HG02943 (cell line): ENCODE measurements around the gene LIN7C.

Experiments used
- ATAC-seq: cut with Tn5 transposase; IDR thresholded peaks from one replicate; pipeline ENCODE4 v1.9.1; 2021; ENCODE audit warnings: mild to moderate bottlenecking, low read depth, moderate library complexity; ENCODE audit not compliant: unreplicated experiment

LIN7C gene

DNA sequence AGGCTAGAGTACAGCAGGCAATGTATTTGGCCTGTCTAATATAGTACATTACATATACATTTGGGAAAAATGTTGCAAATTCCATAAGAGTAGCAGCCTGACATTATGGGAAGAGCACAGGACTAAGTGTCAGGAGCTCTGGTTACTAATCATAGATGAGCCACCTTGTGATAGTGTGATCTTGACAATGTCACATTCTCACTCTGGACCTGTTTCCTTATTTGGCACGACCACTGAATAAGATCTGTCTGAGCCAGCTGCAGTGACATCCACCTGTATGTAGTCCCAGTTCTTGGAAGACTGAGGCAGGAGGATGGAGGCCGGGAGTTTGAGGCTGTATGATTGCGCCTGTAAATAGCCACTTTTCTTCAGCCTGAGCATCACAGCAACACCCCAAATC, 5.7 kb upstream of the LIN7C start:
- ATAC-seq = no peak

DNA sequence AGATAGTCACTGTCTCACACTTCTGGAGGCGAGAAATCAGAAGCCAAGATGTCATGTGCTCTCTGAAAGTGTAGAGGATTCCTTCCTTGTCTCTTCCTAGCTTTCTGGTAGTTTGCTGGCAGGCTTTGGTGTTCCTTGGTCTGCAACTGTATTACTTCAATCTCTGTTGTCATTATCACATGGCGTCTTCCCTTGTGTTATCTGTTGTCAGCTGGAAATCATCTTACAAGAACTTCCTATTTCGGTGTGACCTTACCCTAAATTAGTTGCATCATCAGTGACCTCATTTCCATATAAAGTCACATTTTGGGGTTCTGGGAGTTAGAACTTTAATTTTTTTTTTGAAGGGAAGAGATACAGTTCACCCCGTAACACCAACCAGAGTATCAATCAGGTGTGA, 3.3 kb upstream of the LIN7C start:
- ATAC-seq = no peak

DNA sequence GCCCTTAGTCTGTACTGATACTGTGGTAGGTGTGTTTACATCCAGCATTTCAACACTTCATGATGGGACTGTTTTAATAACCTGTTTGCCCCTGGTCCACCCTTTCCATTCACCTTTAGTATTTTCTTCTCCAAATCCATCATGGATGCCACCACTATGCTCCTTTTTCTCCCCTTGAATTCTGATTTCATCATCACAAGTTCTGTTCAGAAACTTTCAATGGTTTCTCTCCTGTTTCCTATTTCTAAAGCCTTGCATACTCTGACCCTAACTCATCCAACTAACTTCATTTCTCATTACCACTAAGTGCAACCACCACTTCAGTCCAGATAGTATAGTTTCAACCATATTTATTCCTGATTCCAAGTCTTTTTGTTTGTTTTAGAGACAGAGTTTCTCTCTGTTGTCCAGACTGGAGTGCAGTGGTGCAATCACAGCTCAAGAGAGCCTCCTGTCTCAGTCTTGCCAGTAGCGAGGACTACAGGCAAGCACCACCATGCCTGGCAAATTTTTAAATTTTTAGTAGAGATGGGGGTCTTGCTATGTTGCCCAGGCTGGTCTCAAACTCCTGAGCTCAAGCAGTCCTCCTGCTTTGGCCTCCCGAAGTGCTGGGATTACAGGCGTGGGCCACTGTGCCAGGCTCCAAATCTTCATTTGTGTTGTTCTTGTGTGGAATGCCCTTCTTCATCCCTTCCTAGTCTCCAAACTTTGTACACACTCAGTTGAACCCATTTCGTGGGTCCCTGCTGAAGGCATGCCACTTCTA, 1.2 kb upstream of the LIN7C start:
- no peak for ATAC-seq

DNA sequence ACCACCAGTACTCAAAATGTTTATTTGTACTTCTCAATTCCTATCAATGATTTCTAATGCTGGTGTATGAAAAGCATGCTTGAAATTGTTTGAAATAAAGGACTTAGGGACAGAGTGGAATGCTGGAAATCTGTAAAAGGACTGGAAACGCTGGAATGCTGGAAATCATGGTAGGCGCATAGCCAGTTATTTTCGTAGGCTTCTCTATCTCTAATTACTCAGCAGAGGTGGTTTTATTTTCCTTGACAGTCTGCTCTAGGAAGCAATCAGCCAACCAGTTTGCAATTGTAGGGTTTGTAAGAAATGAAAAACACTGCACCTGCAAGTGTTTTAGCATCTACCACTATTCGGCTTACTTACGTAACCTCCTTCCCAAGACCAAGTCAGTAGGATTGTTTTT, 788 bp downstream of the LIN7C start:
- ATAC-seq = peak; percentile 5

DNA sequence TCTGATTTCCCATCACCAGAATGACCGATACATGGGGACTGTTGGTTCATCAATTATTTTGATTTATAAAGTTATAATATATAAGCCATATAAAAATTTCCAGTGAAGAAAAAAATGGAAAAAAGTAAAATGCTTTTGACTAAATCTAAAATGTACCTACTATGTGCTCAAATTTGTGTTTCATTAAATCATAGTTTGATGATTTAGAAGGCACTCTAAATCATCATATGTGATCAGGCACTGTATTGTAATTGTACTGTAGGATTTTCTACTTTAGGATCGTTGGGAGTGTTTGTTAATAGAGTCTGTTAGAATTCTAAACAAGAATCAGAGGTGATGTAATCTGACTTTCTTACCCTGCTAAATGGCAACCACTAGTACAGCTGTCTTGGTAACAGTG, 2.4 kb downstream of the LIN7C start:
- ATAC-seq = no peak

DNA sequence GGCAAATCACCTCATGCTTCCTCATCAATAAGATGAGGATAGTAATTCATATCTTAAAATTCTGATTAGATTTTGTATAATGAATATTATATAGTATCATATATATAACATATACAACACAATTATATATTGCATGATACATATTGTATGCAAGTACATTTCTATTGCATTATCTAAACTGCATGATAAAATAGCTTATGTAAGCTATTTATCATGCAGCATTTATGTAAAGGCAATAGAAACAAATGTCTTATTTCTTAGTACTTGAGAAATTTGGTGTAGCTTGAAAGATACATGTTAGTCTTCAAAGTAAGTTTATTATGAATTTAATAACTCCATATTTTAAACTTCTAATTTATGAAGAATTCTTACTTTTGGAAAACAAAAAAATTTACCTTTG, 5.5 kb downstream of the LIN7C start:
- ATAC-seq = no peak

DNA sequence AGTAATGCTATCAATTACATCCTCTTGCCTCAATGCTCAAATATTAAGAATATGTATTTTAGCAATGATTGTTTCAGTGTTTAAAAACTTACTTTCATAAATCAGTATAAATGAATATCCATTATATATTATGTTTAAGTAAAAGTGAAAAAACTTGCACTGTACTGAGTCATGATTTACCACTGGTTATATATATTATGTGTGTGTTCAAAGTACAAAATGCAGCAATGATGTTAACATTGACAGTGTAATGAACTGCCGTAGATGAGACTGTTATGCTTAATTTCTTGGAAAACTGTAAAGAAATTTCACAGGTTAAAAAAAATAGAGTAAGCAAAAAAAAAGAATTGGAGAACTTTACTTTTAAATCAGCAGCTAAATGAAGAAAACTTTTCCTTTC, 8.7 kb downstream of the LIN7C start:
- ATAC-seq = no peak

DNA sequence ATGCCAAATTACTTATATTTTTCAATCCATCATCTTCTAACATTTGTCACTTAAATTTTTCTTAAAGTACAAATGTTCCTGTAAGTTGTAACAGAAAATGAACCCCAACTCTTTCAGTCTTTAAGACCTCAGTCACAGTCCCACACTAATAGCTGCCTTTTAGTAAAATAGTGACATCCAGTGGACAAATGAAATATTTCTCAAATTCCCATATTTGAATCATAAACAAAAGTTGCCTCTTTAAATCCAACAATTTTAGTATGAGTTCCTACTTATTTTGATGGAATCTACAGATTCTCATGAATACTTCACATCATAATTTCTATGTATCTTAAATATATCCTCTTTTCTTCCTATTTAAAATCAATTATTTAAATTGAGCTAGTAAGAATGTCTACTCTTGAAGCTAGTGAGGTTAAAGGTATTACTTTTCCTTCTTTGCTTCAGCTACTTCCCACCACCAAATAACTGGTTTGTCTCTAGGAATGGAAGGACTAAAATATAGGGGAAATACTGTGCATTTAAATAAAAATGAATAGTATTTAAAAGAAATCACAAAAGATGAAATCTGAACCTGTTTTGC, 9.2 kb downstream of the LIN7C start:
- peak; percentile 64 for ATAC-seq

DNA sequence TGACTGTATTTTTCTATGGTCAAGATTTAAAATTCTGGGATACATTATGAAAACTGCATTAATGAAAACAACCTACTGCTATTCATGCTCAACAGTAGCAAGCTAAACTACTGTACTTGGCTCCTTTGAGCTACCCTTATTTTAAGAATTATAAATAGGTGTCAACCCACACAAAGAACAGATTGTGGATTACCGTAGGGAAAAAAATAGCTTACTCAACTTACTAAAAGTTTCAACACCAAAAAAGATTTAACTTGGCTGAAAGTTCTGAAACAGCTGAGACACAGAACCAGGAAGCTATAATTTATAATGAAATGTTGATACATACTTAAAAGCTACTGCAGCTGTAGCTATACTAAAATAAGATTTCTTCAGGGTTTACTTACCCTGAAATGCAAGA, 10.1 kb downstream of the LIN7C start:
- no peak for ATAC-seq

DNA sequence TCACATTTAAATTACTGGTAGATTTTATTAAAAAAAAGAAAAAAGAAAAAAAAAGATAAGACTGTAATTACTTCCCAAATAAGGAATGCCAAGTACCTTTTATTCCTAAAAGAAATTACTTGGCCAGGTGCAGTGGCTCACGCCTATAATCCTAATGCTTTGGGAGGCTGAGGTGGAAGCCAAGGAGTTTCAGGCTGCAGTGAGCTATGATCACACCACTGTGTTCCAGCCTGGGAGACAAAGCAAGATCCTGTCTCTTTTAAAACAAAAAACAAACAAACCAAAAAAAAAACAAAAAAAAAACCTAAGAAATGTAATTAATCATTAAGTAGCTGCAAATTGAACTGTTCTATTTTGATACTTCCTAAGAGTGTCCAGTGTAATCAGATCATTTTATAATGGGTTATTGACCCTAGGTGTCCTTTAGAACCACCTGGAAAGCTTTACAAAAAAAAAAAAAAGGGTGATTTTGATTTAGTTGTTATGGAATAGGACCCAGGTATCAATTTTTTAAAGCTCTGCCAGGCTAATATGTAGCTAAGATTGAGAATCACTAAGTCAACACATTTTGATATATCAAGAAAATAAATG, 10.8 kb downstream of the LIN7C start:
- ATAC-seq = no peak

DNA sequence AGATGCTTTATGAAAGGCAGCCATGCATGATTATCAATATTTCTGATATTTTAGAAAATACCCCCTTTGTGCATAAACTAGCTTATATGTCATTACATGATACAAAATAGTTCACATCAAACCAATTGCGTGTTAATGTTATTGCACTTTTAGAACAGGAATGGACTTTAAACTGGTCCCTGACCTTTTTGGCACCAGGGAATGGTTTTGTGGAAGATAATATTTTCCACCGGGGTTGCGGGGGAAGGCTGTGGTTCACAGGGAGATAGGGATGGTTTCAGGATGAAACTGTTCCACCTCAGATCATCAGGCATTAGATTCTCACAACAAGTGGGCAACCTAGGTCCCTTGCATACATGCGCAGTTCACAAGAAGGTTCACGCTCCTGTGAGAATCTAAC, 17.5 kb downstream of the LIN7C start:
- no peak for ATAC-seq

DNA sequence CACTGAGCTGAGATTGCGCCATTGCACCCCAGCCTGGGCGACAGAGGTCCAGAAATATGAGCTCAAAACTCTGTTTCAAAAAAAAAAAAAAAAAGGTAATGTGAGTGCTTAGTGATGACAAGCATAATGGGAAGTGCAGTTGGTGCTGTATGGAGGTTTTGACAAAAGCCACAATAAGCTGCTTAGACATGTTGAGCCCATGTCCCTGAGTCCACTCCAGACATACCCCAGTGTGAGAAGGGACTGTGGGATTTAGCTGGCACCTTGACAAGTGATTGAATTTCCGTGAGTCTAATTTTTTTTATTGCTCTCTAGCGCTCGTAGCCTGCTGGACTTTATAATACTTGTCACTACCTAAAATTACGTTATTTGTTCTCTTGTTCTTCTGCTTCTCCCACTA, 18.9 kb downstream of the LIN7C start:
- no peak for ATAC-seq

DNA sequence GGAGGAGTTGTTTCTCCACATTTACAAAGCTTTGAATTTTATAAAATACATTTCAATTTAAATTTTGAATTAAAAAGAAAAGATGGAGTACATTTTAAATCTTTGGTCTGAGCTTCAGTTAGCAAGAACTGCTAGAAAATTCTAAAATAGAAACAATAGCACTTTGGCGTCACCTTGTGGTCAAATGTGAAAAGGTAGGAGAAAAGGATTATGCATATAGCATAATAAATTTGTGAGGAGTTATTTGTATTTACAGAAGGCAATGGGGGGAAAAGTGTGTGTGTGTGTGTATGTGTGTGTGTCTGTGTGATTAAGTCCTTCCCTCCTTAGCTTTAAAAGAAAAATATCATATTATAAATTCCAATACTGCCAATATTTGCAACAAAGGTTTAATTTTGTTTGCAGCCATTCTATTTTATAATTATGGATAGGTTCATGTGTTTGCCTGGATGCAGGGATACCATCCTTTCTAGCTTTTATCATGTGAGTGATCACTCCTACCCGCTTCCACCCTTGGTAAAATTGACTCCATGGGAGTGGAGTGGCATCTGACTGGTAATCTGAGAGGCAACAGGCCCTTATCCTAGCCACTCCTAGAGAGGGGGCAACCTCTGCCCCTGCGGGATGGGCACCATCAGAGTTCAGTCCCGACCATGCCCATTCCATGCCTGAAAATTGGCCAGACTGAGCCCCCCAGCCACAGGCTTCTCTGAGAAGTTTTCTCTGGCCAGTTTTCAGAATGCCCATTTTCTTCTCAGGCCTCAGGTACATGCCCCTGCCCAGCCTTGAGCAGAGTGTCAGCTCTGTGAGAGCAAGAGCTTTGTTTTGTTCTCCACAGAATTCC, 20.4 kb downstream of the LIN7C start:
- no peak for ATAC-seq

DNA sequence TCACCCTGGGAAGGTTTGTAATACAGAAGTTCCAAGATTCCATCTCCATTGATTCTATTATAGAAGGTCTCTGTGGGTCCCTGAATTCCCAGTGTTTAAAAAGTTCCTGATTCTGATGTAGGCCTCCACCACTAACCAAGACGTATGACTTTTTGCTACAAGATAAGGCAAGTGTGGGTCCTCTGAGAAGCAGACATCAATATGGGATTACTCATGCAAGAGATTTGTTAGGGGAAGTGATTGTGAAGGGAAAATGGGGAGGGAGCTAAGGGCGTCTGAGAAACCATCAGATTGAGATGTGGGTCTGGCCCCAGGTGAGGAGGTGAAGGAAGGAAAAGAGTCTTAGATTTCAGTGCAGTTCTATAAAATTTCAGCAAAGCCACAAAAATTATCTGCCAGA, 23.8 kb downstream of the LIN7C start:
- ATAC-seq = no peak

DNA sequence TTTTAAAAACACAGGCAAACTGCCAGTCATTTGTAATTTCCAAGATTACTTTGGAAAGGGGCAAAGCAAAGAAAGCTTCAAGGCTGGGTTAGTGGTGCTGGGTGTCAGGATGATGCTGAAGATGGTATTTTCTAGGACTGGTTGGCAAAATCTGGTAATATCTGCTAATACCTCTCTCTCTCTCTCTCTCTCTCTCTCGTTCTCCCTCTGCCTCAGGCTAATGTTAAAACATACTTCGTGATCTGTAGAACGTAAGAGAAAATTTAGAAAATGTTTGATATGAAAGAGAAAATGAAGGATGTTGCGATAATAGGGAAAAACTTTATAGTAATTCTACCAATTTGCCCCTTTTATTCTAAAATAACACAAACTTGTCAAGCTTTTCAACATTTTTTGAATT, 24.6 kb downstream of the LIN7C start:
- ATAC-seq = no peak

DNA sequence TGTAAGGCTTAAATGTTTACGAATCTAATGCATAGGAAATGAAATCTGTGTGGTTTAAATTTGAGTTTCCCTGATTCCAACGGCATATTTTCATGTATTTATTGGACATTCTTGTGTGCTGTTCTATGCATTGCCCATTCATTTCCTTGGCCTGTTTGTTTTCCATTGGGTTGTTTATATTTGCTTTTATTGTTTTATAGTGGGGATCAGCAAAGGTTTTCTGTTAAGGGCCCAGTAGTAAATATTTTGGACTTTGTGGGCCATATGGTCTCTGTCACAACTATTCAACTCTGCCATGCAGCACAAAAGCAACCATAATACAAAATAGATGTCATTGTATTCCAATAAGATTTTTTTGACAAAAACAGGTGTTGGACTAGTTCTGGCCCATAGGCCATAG, 28.7 kb downstream of the LIN7C start:
- ATAC-seq = no peak

DNA sequence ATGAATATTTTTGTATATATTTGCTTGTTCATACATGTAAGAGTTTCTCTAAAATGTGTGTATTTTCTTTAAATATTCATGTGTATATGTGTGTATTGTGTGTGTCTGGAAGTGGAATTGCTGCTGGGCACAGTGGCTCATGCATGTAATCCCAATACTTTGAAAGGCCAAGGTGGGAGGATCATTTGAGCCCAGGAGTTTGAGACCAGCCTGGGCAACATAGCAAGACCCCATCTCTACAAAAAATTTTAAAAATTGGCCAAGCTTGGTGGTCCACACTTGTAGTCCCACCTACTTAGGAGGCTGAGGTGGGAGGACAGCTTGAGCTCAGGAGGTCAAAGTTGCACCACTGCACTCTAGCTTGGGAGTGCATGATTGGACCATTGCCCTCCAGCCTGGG, 29.3 kb downstream of the LIN7C start:
- ATAC-seq = no peak

DNA sequence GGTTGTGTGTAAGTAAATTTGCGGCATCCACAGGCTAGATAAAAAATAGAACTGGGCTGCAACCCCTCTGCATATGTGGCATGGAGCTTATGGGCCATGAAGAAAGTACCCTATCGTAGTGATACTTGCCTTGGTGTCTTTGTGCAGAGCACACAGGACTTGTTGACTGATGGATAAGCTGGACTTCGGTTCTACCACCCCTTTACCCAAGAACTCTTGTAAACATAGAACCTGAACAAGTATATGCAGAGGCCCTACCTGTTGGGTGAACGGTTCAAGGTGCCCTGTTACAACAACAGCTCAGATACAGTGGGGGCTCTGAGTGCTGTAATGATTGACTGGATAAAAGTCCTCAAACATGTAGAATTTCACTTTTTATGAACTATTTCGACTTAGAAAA, 30.9 kb downstream of the LIN7C start:
- no peak for ATAC-seq

DNA sequence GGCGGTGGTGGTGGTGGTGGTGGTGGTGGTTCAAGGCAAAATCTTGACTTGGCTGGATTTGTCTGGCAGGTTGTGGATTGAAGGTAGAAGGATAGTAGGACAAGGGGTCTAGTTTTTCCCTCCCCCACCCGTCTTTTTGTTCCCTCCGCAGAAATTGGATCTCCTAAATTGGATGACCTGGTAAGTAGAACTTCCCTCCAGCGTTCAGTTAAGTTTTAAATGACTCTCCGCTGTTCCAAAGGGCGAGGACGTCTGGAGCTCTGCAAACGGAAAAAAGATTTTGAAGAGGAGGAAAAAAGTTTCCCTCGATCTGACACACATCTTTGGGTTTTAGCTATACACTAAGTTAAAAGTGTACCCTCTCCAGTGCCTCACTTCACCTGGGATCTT, 33.6 kb downstream of the LIN7C start:
- ATAC-seq = no peak

DNA sequence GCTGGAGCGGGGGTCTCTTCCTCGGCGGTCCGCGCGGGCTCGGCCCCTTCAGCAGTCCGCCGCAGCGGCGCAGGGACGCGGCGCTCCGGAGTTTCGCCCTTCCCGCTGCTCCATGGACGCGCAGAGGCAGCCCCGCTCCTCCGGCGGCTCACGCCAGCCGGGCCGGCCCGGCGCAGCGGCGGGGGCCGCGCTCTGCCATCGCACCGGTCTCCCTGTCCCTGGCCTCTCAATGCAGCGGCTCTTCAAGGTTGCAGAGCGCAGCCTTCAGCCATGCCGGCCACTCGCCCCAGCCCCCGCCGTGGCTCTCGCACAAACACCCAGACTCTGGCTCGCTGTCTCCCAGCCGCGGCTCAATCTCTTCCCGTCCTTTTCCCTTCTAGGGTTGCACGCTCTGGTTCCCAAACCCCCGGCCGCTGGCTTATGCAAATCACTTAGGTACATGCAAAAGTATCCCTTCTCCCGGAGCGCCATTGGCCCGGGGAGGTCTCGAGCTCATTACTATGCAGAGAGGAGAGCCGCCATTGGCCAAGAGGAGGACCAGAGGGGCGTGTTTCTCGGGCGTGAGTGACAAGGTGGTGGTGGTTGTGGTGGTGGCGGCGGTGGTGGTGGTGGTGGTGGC, 34.1 kb downstream of the LIN7C start, which contains the start of gene LGR4:
TSS of gene LGR4 (minus strand) at position 393 of the 619 bp plus-strand sequence. CDS start 488 bp downstream, outside the sequence.
- ATAC-seq = peak; percentile 87
